Measurements from ENCODE around the gene ATP8A2. TPM values are rescaled to one million over a fixed set of nuclear protein-coding genes. Genes with fewer than 3 reads are reported as not detected.

The ATP8A2 gene
- total and polyA plus RNA-seq, 3 donors from 2014 or later: 14.2 to 38.3 (median 16.5) TPM

GRCh38 chr13:25469169-25469525 lies 97.4 kb downstream of the ATP8A2 start:
- DNase-seq: no peak
- Histone ChIP-seq H3K36me3 (ENCODE audit: low read depth, missing control alignments) (no peaks in the 10 kb centered on the region), H3K27ac (no peak overlapping the region), H3K4me3 (peak overlapping the region; percentile 51 to 54), H3K9me3 (no peaks in the 10 kb centered on the region), H3K27me3 (no peaks in the 10 kb centered on the region), H3K4me1 (no peaks in the 10 kb centered on the region)
- intact Hi-C loops (cut with DNase I; ENCODE audit: low total_unique reads): no loop called here
- 5 to 10% methylated on average over 10 to 20 of the region's 20 CpGs for WGBS, 2 donors
- TF ChIP-seq POLR2A (IDR thresholded peaks at IDR 0.05): no peak
- no peak for TF ChIP-seq CTCF (IDR thresholded peaks at IDR 0.05)

GRCh38 chr13:25473864-25474263 lies 102.1 kb downstream of the ATP8A2 start:
- WGBS, 2 donors: 75 to 76% methylated on average over 2 of the region's 2 CpGs
- Histone ChIP-seq H3K27me3 (no peaks in the 10 kb centered on the region), H3K4me1 (no peaks in the 10 kb centered on the region), H3K36me3 (ENCODE audit: low read depth, missing control alignments) (no peaks in the 10 kb centered on the region), H3K9me3 (no peaks in the 10 kb centered on the region), H3K27ac (no peak overlapping the region), H3K4me3 (no peak overlapping the region)
- TF ChIP-seq POLR2A (IDR thresholded peaks at IDR 0.05) (no peak), CTCF (IDR thresholded peaks at IDR 0.05) (no peak)
- no peak for DNase-seq
- intact Hi-C loops (cut with DNase I; ENCODE audit: low total_unique reads): no loop called here

GRCh38 chr13:25478186-25478585 lies 106.4 kb downstream of the ATP8A2 start:
- no peak for TF ChIP-seq POLR2A (IDR thresholded peaks at IDR 0.05)
- no peak for TF ChIP-seq CTCF (IDR thresholded peaks at IDR 0.05)
- DNase-seq: no peak
- H3K9me3 ChIP-seq: no peaks in the 10 kb centered on the region
- H3K36me3 ChIP-seq (ENCODE audit: low read depth, missing control alignments): no peaks in the 10 kb centered on the region
- no peak overlapping the region for H3K27ac ChIP-seq
- 92 to 93% methylated on average over 1 of the region's 1 CpG for WGBS, 2 donors
- intact Hi-C loops (cut with DNase I; ENCODE audit: low total_unique reads): no loop called here
- H3K4me1 ChIP-seq: no peaks in the 10 kb centered on the region
- H3K27me3 ChIP-seq: no peaks in the 10 kb centered on the region
- no peak overlapping the region for H3K4me3 ChIP-seq

DNA sequence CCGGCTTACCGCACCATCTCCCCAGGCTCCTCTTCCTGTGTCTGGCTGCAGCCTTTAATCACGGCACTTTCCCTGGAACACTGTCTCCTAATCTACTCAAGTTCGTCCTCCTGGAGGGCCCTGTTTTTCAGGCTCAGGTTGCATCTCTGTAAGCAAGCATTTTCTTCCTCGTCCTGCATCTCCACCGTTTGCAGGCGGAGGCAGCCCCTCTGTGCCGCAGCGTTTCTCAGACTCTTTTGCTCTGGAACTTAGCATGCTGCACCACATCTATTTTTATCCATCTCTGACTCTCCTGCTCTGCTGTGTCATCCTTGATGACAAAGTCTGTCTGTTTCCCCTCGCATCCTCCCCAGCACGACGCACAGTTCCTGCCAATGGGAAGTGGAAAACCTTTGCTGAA lies 117.5 kb downstream of the ATP8A2 start:
- Histone ChIP-seq H3K36me3 (ENCODE audit: low read depth, missing control alignments) (no peaks in the 10 kb centered on the region), H3K27ac (no peak overlapping the region), H3K4me1 (no peaks in the 10 kb centered on the region), H3K4me3 (no peak overlapping the region), H3K9me3 (no peaks in the 10 kb centered on the region), H3K27me3 (no peaks in the 10 kb centered on the region)
- no peak for DNase-seq
- WGBS, 2 donors: 39 to 43% methylated on average over 12 of the region's 12 CpGs
- no peak for TF ChIP-seq CTCF (IDR thresholded peaks at IDR 0.05)
- TF ChIP-seq POLR2A (IDR thresholded peaks at IDR 0.05): no peak
- intact Hi-C loops (cut with DNase I; ENCODE audit: low total_unique reads): no loop called here

GRCh38 chr13:25490236-25490635 lies 118.5 kb downstream of the ATP8A2 start:
- intact Hi-C loops (cut with DNase I; ENCODE audit: low total_unique reads): no loop called here
- Histone ChIP-seq H3K4me3 (no peak overlapping the region), H3K36me3 (ENCODE audit: low read depth, missing control alignments) (no peaks in the 10 kb centered on the region), H3K27ac (no peak overlapping the region), H3K9me3 (no peaks in the 10 kb centered on the region), H3K4me1 (no peaks in the 10 kb centered on the region), H3K27me3 (no peaks in the 10 kb centered on the region)
- 74 to 85% methylated on average over 9 of the region's 9 CpGs for WGBS, 2 donors
- DNase-seq: no peak
- TF ChIP-seq POLR2A (IDR thresholded peaks at IDR 0.05): no peak
- no peak for TF ChIP-seq CTCF (IDR thresholded peaks at IDR 0.05)

Data from testis (tissue), 3 donors.